ENCODE results near the gene AGAP3.

AGAP3 gene

GRCh38 chr7:151161757-151162156, 75.5 kb downstream of the AGAP3 start:
- no peak for TF ChIP-seq CTCF (IDR thresholded peaks at IDR 0.05; ENCODE audit: low read depth, low read length)
- Histone ChIP-seq H3K9me3 (ENCODE audit: severe bottlenecking) (no peaks in the 10 kb centered on the region), H3K27ac (no peak overlapping the region), H3K27me3 (ENCODE audit: insufficient read depth, low read depth, severe bottlenecking) (peaks cover 20% of the 10 kb centered on the region), H3K4me3 (ENCODE audit: low read depth, low read length) (no peak overlapping the region), H3K36me3 (no peaks in the 10 kb centered on the region)
- DNase-seq: no peak

GRCh38 chr7:151166629-151167196, 80.4 kb downstream of the AGAP3 start:
- DNase-seq: no peak
- H3K9me3 ChIP-seq (ENCODE audit: severe bottlenecking): no peaks in the 10 kb centered on the region
- peak overlapping the region; percentile 58 for H3K4me3 ChIP-seq (ENCODE audit: low read depth, low read length)
- no peak overlapping the region for H3K27ac ChIP-seq
- TF ChIP-seq CTCF (IDR thresholded peaks at IDR 0.05; ENCODE audit: low read depth, low read length): no peak
- H3K27me3 ChIP-seq (ENCODE audit: insufficient read depth, low read depth, severe bottlenecking): peaks cover 42% of the 10 kb centered on the region
- no peaks in the 10 kb centered on the region for H3K36me3 ChIP-seq

GRCh38 chr7:151167197-151167961, 81.1 kb downstream of the AGAP3 start, which contains the start of gene GBX1:
Gene GBX1 (minus strand): TSS chr7:151167694. CDS start chr7:151167548, 146 bp downstream.
- peak within 1 kb of the TSS; percentile 58 for H3K4me3 ChIP-seq (ENCODE audit: low read depth, low read length)

GRCh38 chr7:151168003-151168786, 81.9 kb downstream of the AGAP3 start:
- DNase-seq: peak; percentile 57
- Histone ChIP-seq H3K4me3 (ENCODE audit: low read depth, low read length) (peak overlapping the region; percentile 58), H3K36me3 (no peaks in the 10 kb centered on the region), H3K27me3 (ENCODE audit: insufficient read depth, low read depth, severe bottlenecking) (peaks cover 42% of the 10 kb centered on the region), H3K27ac (no peak overlapping the region), H3K9me3 (ENCODE audit: severe bottlenecking) (no peaks in the 10 kb centered on the region)
- TF ChIP-seq CTCF (IDR thresholded peaks at IDR 0.05; ENCODE audit: low read depth, low read length): peak; percentile 88

More at GRCh38 chr7:151167197-151167961, 81.1 kb downstream of the AGAP3 start, which contains the start of gene GBX1:
- H3K36me3 ChIP-seq: no peaks in the 10 kb centered on the region
- peak; percentile 19; the same call in 1 of the 2 replicates for TF ChIP-seq CTCF (IDR thresholded peaks at IDR 0.05; ENCODE audit: low read depth, low read length)
- DNase-seq: peak; percentile 35
- H3K27ac ChIP-seq: no peak within 1 kb of the TSS
- peaks cover 42% of the 10 kb centered on the region for H3K27me3 ChIP-seq (ENCODE audit: insufficient read depth, low read depth, severe bottlenecking)
- H3K9me3 ChIP-seq (ENCODE audit: severe bottlenecking): no peaks in the 10 kb centered on the region

- H3K36me3 ChIP-seq: no peaks in the 10 kb centered on the region
- peaks cover 42% of the 10 kb centered on the region for H3K27me3 ChIP-seq (ENCODE audit: insufficient read depth, low read depth, severe bottlenecking)
- no peaks in the 10 kb centered on the region for H3K9me3 ChIP-seq (ENCODE audit: severe bottlenecking)
- H3K4me3 ChIP-seq (ENCODE audit: low read depth, low read length): no peak overlapping the region
- DNase-seq: no peak
- no peak for TF ChIP-seq CTCF (IDR thresholded peaks at IDR 0.05; ENCODE audit: low read depth, low read length)
- no peak overlapping the region for H3K27ac ChIP-seq
Measured at GRCh38 chr7:151168787-151169162, 82.5 kb downstream of the AGAP3 start.
